Spleen (tissue), 7 donors: Measurements from ENCODE around the gene LENEP.
A peak's percentile ranks its signal among the peaks of the same experiment; 100 is the strongest.

Experiments used
- POLR2A ChIP-seq, 3 donors: fragments of 450-650 bp; IDR thresholded peaks; one replicate each; pipeline ENCODE4 v1.5.1; 2017; ENCODE audit warnings: antibody characterized with exemption in 3 of 3, mild to moderate bottlenecking in 1 of 3
- POLR2AphosphoS5 ChIP-seq, 3 donors: sonication (generic); formaldehyde crosslinking; IDR thresholded peaks; one replicate each; pipeline ENCODE4 v1.5.1; 2017; ENCODE audit warnings: antibody characterized with exemption in 3 of 3
- TF ChIP-seq, protein P1 (sequence below), 11 experiments: fragments of 200-600 bp in 7 of 11; fragments of 450-650 bp in 4 of 11; sonication (generic) in 4 of 11; IDR thresholded peaks in 8 of 11; conservative IDR thresholded peaks in 3 of 11; 1 replicate in 7 of 11; 2 replicates in 4 of 11; pipeline versions ENCODE4 v1.4.0 to v1.8.0; 2016 to 2021; ENCODE audit warnings: antibody characterized with exemption in 11 of 11, inconsistent platforms in 4 of 11, mild to moderate bottlenecking in 1 of 11
- donor health status: DM: no; HTN: no; CAD: no; lungs with moderate emphysema.
- donor health status: DM: no; HTN: no; CAD: no.
- donor health status: DM: no; HTN: no; CAD: no.

DNA sequence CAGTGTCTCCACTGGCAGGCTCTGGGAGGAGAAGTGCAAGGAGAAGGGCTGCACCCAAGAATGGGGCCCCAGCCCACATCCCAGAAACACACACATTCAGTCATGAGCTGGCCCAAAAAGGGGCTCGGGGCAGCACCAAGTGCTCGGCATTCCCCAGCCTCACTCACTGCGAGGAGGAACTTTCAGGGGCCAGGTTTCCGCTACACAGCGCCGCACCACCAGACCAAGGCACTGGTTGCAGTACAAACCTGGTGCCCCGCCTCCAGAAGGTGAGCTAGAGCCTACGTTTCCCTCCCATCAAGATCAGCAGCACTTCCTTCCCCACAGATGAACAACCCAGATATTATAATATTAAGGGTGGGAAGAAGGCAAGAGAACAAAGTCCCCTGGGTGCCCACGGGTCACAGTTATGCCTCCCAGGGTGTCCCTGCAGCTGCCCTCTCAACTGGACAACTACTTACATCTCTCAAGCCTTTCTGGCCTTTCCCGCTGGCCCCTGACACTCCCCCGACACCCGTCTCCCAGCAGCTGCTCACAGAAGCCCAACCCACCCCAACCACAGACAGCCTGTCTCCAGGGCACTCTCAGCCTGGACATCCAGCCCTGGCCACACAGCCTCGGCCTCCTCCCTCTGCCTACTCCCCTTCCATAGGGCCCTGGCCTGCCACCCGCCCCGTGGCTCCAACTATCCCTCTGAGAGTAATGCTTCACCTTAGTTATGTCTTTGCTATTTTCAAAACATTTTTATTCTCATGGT lies 41.3 kb upstream of the LENEP start:
- TF ChIP-seq, protein P1, sequence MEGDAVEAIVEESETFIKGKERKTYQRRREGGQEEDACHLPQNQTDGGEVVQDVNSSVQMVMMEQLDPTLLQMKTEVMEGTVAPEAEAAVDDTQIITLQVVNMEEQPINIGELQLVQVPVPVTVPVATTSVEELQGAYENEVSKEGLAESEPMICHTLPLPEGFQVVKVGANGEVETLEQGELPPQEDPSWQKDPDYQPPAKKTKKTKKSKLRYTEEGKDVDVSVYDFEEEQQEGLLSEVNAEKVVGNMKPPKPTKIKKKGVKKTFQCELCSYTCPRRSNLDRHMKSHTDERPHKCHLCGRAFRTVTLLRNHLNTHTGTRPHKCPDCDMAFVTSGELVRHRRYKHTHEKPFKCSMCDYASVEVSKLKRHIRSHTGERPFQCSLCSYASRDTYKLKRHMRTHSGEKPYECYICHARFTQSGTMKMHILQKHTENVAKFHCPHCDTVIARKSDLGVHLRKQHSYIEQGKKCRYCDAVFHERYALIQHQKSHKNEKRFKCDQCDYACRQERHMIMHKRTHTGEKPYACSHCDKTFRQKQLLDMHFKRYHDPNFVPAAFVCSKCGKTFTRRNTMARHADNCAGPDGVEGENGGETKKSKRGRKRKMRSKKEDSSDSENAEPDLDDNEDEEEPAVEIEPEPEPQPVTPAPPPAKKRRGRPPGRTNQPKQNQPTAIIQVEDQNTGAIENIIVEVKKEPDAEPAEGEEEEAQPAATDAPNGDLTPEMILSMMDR (IDR thresholded peaks at IDR 0.05 in 8 of 11, conservative IDR thresholded peaks at IDR 0.05 in 3 of 11) = no peak
- TF ChIP-seq POLR2A (IDR thresholded peaks at IDR 0.05) (no peak), POLR2AphosphoS5 (IDR thresholded peaks at IDR 0.05) (peak; percentile 11 to 56 (median 37))
